ENCODE data around the gene ASTN1.

GRCh38 chr1:177190308-177190970 is 25.9 kb upstream of the ASTN1 start:
- no peak for TF ChIP-seq POLR2AphosphoS5 (IDR thresholded peaks at IDR 0.05; ENCODE audit: low read depth, low read length)
- no peak for TF ChIP-seq REST (IDR thresholded peaks at IDR 0.05; ENCODE audit: insufficient read depth in 1 of 2, low read depth in 2 of 2, low read length in 2 of 2)
- no peak for TF ChIP-seq TAF1 (IDR thresholded peaks at IDR 0.05; ENCODE audit: borderline replicate concordance, insufficient read depth, low read length)
